GM21786 (cell line): ENCODE data around the gene SHROOM1.
A peak's percentile ranks its signal among the peaks of the same experiment; 100 is the strongest.

ENCODE experiments used
- ATAC-seq: cut with Tn5 transposase; IDR thresholded peaks from one replicate; pipeline ENCODE4 v1.9.1; 2021; ENCODE audit not compliant: unreplicated experiment

Gene SHROOM1

GRCh38 chr5:132779961-132780360 is 50.5 kb downstream of the SHROOM1 start:
- no peak for ATAC-seq

DNA sequence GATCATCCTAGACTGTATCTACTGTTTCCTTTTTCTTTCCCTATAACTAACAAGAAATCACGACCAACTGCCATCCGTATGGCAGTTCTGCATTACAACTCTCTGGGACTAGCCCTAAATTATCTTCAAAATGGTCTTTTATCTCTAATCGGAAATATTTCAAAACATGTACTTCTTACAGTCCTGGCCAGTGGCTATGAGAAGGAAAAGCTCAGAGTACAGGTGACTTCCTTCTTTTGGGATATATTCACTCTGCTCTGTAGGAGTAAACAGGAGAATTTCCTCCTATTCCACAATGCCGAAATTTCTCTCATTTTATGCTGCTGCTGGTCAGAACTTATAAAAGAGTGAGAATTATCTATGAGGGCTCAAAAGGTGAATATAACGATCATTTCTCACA is 51.6 kb downstream of the SHROOM1 start:
- no peak for ATAC-seq

DNA sequence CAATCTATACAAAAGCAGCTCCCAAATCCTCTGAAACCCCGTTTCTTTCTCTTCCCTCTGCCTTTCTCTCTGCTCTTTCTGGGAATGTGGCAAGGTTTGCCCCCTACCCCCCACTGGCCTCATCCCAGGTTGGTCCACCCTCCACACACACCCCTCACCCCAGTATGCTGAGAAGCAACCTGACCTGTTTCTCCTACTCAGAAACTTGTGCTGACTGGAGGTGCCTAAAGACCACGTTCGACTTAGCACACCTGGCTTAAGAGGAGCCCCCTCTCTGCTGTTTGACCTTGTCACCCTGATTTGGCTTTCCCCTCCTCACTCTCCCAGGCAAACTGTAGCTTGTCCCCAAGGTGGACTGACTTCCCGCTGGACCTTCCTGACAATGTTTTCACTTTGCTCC is 52.3 kb downstream of the SHROOM1 start:
- no peak for ATAC-seq

DNA sequence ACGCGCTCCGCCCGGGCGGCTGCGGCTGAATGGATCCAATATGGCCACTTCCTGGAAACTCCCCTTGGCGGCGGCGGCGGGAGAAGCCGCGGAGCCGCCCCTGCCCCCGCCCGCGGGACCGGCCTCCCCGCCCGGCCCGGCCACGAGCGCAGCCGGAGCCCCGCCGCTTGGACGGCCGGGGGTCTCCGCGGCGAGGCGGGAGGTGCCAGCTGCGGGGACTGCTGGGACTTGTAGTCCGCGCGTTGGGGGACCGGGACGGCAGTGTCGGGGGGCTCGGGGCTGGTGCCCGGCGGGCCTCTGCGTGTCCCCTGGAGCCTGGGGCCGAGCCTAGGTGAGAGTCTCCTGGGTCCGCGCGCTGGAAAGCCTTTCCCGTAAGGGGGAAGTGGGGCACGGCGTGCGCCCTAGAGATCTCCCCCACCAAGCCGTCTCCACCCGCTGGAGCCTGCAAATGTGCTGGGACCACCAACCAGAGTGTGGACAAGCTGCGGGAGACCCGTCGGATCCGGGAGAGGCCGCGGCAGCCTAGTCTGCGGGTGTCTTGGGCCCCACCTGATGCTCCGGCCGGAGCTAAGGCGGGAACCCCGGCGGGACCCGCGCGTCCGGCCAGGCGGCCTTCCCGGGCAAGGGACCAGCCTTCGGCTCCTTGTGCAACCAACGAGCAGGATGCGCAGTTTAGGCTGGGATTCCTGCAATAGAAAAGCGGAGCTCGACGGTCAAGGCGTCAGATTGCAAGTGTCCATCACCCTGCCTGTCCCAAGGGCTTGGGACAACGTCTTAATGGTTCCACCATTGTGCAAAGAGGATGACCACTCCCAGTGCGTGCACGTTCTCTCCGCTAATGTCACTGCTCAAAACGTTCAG is 53.0 kb downstream of the SHROOM1 start, which contains the start of gene SEPTIN8:
Gene SEPTIN8 (minus strand): TSS at position 31 of the 861 bp plus-strand sequence. CDS start 102 bp downstream, outside the sequence.
- ATAC-seq = peak; percentile 55

- no peak for ATAC-seq
Observed at GRCh38 chr5:132776938-132777208, 53.6 kb downstream of the SHROOM1 start.

GRCh38 chr5:132776131-132776937 is 54.1 kb downstream of the SHROOM1 start:
- ATAC-seq = peak; percentile 6

- ATAC-seq = no peak
Observed at GRCh38 chr5:132775476-132775961, 54.9 kb downstream of the SHROOM1 start.

GRCh38 chr5:132774896-132775295 is 55.6 kb downstream of the SHROOM1 start:
- ATAC-seq = no peak

DNA sequence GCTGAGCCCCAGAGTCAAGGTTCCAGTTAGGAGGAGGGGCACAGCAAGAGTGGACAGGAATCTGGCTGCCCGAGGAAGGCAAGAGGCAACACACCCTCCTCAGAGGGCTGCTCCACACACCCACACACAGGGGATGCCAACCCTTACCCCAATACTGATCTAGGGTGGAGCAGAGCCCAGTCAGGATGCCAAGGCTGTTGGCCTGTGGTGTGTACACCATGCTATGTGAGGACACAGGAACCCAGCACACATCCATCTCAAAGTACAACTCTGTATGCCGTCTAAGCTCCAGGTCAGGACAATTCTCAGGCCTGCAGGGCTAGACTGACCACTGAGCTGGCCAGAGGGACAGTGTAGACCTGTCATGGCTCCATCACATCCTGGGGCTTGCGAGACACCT is 56.0 kb downstream of the SHROOM1 start:
- ATAC-seq = no peak

- ATAC-seq = no peak
Observed at GRCh38 chr5:132773601-132774355, 56.7 kb downstream of the SHROOM1 start.

GRCh38 chr5:132773114-132773513 is 57.3 kb downstream of the SHROOM1 start:
- no peak for ATAC-seq

DNA sequence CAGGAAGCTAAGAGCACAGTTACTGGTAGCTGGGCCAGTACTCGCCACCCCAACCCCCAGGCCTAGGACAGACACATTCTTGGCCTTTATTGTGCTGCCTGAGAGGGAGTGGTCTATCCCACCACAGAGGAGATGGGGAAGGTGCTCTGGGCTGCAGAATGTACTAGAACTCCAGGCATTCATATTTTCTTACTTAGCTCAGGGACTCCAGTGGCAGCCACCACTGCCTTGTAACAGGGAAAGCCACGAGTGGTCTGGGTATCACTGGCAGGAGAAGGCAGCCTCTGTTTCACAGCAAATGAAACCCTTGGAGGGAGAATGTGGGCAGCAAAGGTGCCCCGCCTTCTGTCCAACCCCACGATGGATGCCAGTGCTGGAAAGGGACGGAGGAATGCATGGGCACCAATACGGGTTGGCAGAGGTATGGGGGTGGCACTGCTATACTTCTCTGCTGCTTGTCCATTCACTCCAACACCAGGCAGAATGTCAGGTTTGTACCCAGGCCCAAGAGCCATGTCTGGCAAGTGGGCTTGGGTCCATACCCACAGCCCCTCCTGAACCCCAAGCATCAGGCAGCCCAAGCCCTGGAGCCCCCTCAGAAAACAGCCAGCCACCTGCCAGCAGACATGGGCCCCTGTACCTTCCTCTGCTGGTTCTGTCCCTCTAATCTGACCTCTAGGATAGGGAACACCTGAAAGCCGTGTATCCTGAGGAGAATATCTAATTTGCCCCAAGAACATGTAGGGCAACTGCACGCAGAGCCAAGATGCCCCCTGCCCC is 58.0 kb downstream of the SHROOM1 start:
- ATAC-seq = no peak
